Activated naive CD4-positive, alpha-beta T cell treated with anti-CD3 and anti-CD28 coated beads, Interleukin-2, amount 50 U/mL, for 16 hours (primary cell): Measurements from ENCODE around the gene PHF23.
"Not testable (repeated sequence)": the region's sequence is repeated elsewhere in the genome, so short reads cannot be mapped to it uniquely, and the experiment has no call there.

Source experiments
- DNase-seq: peaks from one replicate; pipeline ENCODE4 v3.0.0-alpha.2; 2020

The PHF23 gene

GRCh38 chr17:7258731-7259554, 19.7 kb upstream of the PHF23 start:
- DNase-seq = no peak

DNA sequence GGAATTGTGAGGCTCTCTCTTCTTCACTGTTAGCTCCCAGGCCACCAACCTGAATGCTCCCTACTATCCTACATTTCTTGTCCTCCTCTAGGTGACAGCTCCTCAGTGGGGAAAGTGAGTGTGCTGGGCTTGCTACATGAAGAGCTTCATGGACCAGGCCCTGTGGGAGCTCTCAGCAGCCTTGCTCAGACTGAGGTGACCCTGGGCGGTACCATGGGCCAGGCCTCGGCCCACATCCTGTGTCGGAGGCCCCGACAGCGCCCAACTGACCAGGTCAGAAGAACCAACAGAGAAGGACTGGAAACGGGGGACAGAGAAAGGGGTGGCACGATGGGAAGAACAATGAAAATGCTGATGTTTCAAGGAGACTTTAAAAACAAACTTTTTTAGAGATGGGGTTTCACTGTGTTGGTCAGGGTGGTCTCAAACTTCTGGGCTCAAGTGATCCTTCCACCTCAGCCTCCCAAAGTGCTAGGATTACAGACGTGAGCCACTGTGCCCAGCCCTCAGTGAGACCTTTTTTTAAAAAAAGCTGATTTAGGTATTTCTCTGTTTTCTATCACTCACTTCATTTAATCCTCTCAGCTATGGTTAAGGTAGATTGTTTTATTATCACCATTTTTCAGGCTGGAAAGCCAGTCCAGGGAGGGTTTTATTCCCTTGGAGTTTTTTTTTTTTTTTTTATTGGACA, 17.7 kb upstream of the PHF23 start:
- no peak for DNase-seq

GRCh38 chr17:7254511-7254910, 15.3 kb upstream of the PHF23 start:
- DNase-seq = no peak

DNA sequence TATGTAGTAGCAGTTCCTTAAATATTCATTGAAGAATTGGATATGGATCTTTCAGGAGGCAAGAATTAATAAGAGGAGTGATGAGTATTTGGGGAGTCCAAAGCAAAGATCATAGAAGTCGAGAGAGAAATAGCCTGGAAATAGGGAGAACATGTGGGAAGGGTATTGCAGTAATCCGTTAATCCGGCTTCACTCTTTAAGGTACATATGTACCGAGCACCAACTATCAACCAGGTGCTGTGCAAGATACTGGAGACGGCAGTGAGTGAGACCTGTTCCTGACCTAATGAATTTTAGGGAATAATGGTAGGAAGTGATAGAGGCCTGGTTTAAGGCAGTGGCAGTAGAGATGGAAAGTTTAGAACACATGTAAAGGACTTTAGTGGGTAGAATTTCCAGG, 13.8 kb upstream of the PHF23 start:
- no peak for DNase-seq

DNA sequence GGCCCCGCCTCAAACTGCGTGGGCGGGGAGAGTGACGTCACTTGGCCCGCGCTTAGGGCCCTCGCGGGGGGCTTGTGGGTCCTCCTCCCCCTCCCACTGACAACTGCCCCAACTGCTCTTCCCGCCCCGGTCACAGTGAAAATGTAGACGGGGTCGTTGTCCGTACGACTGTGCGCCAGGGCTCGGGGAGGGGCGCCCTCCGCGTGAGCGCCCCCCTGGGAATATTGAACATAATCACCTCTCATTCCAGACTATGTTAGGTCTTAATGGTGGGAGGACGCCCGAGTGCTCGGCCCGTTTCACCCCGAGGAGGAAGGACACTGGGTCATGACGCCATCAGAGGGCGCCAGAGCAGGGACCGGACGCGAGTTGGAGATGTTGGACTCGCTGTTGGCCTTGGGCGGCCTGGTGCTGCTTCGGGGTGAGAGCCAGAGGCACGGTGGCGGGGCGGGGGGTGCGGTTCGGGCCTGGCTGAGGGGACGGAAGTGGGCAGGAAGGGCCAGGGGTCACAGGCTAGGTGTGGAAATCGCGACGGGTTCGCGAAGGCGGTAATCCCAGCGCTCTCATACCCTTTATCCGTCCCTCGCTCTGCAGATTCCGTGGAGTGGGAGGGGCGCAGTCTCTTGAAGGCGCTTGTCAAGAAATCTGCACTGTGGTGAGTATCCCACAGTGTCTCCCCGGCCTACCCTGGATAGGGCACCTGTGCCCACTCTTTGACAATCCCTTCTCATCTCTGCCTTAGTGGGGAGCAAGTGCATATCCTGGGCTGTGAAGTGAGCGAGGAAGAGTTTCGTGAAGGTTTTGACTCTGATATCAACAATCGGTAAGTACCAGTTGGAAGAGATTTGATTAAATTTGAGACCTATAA, 13.2 kb upstream of the PHF23 start, which contains the start of gene ELP5:
ELP5 (plus strand) TSS at position 40 of the 868 bp plus-strand sequence; CDS start at position 376, 336 bp downstream.
- peak; percentile 84 for DNase-seq

- DNase-seq = peak; percentile 95
Measured at GRCh38 chr17:7251661-7252175, 12.5 kb upstream of the PHF23 start, which contains the start of gene CTDNEP1. Gene CTDNEP1, minus strand, starts transcription at chr17:7251734. Its CDS starts 438 bp downstream, at chr17:7251296.

DNA sequence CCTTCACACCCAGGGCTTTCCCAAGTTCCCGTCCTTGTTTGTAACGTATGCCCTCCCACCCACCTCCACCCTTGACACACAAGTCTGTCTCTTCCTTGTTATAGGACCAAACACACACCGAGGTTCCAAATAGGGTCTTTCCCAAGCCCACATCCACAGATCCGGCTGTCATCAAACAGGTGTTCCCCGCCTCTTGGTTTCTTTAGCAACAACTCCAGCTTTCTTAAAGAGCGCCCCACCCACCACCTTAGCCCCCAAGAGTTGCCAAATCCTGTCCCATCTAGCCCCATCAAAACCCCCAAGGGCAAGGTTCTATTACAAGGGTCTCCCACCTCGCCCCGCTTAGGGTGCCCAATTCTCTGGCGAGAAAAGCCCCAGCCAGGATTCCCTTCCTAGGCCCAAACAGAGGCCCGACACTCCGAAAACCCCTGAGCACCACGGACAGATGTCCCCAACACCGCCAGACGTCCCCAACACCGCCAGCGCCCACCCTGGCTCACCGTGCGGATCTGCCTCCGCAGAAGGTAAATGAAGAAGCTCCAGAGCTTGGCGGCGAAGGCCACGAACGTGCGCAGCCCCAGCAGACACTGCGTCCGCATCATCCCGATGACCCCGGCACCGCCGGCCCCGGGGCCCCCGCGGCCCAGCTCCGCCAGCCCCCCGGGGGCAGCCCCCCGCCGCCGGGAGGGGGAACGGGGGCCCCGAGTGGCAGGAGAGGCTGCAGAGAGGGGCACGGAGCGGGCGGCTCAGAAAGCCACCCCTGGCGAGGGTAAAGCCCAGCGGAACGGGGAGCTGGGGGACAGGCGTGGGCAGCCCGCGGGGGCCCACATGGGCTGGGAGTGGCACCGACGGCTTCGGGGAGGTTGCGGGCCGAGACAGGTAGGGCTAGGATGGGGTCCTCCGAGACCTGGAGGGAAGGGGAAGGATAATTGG, 11.7 kb upstream of the PHF23 start:
- DNase-seq = no peak

GRCh38 chr17:7249830-7250229, 10.6 kb upstream of the PHF23 start:
- no peak for DNase-seq

DNA sequence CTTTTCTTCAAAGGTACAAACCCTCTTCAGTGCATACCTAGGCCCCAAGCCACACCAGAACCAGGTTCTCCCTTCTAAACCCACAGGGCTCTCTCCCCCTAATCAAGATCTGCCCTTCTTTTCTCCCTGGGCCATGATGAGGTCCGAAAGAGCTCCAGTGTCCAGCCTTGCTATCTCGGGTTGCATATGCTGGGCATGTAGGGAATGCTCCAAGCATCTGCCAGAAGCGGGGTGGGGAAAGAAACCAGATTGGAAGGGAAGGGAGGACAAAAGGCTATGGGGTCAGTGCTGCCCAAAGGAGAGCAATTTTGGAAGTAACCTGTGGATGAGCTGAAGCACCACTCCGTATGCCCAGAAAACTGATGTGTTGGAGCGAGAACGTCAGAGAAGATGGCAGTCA, 10.0 kb upstream of the PHF23 start:
- DNase-seq = no peak

DNA sequence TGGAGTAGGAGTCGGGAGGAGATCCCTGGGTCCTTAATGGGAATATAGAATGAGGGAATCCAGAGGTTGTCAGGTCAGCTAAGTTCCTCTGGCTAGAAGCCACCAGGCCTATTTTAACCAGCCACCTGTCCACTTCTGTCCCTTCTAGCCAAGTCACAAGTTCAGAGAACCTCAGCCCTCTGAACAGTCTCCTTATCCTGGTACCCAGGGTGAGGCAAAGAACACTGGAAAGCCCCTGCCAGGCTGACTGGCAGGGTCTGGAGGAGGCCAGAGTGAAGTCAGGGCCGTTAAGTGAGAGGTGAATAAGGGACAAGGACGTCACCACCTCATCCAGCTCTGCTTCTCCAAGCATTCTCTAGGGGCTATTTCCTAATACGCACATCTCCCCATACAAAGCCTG, 9.5 kb upstream of the PHF23 start:
- DNase-seq = no peak

- no peak for DNase-seq
Measured at GRCh38 chr17:7246779-7247178, 7.5 kb upstream of the PHF23 start.

GRCh38 chr17:7243838-7244237, 4.6 kb upstream of the PHF23 start:
- DNase-seq = not testable (repeated sequence)

- DNase-seq = no peak
Measured at GRCh38 chr17:7243453-7243729, 4.1 kb upstream of the PHF23 start.

- DNase-seq = peak; percentile 91
Measured at GRCh38 chr17:7242717-7243452, 3.6 kb upstream of the PHF23 start.

- peak; percentile 90 for DNase-seq
Measured at GRCh38 chr17:7241783-7242716, 2.8 kb upstream of the PHF23 start, which contains the start of gene GABARAP. Gene GABARAP, minus strand, starts transcription at chr17:7242449. Its CDS starts 119 bp downstream, at chr17:7242330.

DNA sequence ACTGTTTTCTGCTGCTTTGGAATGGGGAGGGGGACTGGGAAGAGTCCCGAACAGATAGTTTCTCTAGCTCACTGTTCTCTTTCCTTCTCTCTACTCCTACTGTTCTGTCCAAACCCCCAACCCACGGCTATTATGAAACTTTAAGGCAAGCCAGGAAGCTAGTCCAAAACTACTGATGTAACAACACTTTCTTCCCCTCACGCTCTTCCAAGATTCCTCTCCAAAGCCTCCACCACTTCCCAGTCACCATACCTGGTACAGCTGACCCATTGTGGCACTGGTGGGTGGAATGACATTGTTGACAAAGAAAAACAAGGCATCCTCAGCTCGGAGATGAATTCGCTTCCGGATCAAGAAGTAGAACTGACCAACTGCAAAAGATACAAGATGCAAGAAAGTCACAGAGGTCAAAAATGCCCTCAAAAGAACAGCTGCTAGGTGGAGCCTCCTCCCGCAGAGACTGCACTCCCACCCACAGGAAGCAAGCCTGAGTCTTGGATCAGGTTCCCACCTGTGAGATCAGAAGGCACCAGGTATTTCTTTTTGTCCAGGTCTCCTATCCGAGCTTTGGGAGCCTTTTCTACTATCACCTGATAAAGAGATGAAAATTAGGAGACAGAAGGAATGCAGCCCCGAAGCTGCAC, 2.0 kb upstream of the PHF23 start:
- no peak for DNase-seq

- no peak for DNase-seq
Measured at GRCh38 chr17:7240375-7240774, 1.1 kb upstream of the PHF23 start.

DNA sequence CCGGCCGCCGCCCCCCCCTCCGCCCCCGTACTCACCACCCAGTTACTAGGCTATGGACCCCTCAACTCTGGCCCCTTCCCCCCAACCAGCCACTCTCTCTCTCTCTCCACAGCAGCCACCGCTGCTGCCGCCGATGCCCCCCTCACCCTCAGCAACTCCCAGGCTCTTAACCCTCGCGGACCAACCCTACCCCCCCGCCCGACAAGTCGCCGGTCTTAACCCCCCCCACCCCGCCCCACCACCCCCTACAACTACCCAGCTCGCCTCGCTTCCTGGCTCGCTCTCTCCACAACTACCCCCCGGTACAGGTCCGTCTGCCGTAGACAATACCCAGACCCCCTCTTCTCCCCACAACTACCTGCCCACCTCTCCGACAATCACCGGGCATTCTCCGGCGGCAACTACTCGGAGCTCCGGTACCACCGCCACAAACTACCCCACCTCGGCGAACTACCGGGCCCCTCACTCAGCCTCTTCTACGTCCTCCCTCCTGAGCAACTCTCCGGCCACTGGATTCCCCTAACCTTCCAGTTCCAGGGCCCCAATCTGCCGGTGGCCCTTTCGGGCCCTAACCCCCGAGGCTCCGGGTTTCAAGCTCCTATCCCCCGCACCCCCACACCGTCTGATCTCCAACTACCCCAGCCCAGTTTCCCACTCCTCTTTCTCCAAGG, 702 bp downstream of the PHF23 start:
- DNase-seq = peak; percentile 44
